SU-DHL-6 (cell line): ENCODE data around the gene EDA.

ENCODE experiments used
- H2AFZ ChIP-seq: fragments of 200-600 bp; sonication (generic); 2 replicates; pipeline ENCODE4 v1.6.1; 2014; ENCODE audit warnings: low read depth, mild to moderate bottlenecking, moderate library complexity, mixed read lengths, antibody characterized with exemption, low read length; ENCODE audit not compliant: severe bottlenecking
- H3F3A ChIP-seq: fragments of 200-600 bp; shearing (Covaris generic); 2 replicates; pipeline ENCODE4 v1.6.0; 2016; ENCODE audit warnings: antibody characterized with exemption, mild to moderate bottlenecking; ENCODE audit not compliant: insufficient read depth
- H3K27ac ChIP-seq: fragments of 200-600 bp; sonication (generic); 2 replicates; pipeline ENCODE4 v1.5.1; 2016; ENCODE audit warnings: low read depth, mild to moderate bottlenecking, low read length, moderate library complexity, mixed read lengths
- H3K27me3 ChIP-seq: fragments of 200-600 bp; sonication (generic), shearing (Covaris generic); 2 replicates; pipeline ENCODE4 v1.6.0; 2014; ENCODE audit warnings: mild to moderate bottlenecking, low read length
- H3K36me3 ChIP-seq: fragments of 200-600 bp; sonication (generic); 2 replicates; pipeline ENCODE4 v1.6.1; 2014; ENCODE audit warnings: mild to moderate bottlenecking, low read length, mixed read lengths
- H3K4me2 ChIP-seq: fragments of 300-600, 200-600 bp; shearing (Covaris generic), sonication (generic); 2 replicates; pipeline ENCODE4 v1.6.0; 2014; ENCODE audit warnings: low read length, low read depth, mild to moderate bottlenecking; ENCODE audit not compliant: poor library complexity, severe bottlenecking
- H3K4me3 ChIP-seq: fragments of 200-600 bp; sonication (generic); 2 replicates; pipeline ENCODE4 v1.5.1; 2014; ENCODE audit warnings: antibody characterized with exemption, low read length, mild to moderate bottlenecking, mixed read lengths; ENCODE audit not compliant: insufficient read depth, poor library complexity, severe bottlenecking
- H3K79me2 ChIP-seq: fragments of 200-600 bp; sonication (generic); 2 replicates; pipeline ENCODE4 v1.6.1; 2014; ENCODE audit warnings: mild to moderate bottlenecking, low read length, moderate library complexity; ENCODE audit not compliant: insufficient read depth
- H3K9ac ChIP-seq: fragments of 200-600 bp; sonication (generic); 2 replicates; pipeline ENCODE4 v1.7.0; 2014; ENCODE audit warnings: mild to moderate bottlenecking, low read length
- H3K9me2 ChIP-seq: fragments of 200-600 bp; sonication (generic); replicated peaks from 2 replicates; pipeline ENCODE4 v1.6.1; 2014; ENCODE audit warnings: low read length; ENCODE audit not compliant: insufficient read depth
- H3K9me3 ChIP-seq: fragments of 200-600 bp; sonication (generic); 2 replicates; pipeline ENCODE4 v1.6.1; 2014; ENCODE audit warnings: low read length, mixed read lengths; ENCODE audit not compliant: insufficient read depth
- H4K20me1 ChIP-seq: fragments of 200-600 bp; sonication (generic); 2 replicates; pipeline ENCODE4 v1.6.1; 2014; ENCODE audit warnings: low read depth, mild to moderate bottlenecking, antibody characterized with exemption, low read length, moderate library complexity, mixed read lengths
- EZH2phosphoT487 ChIP-seq: fragments of 200-600 bp; sonication (generic), shearing (Covaris generic); conservative IDR thresholded peaks from 2 replicates; pipeline ENCODE4 v1.6.1; 2018; ENCODE audit warnings: mild to moderate bottlenecking, antibody characterized with exemption, low read length, moderate library complexity, mixed read lengths
- TF ChIP-seq, protein P1 (sequence below): fragments of 200-600 bp; sonication (generic); IDR thresholded peaks from one replicate; pipeline ENCODE4 v1.5.1; 2017; ENCODE audit warnings: antibody characterized with exemption, mild to moderate bottlenecking, low read length, moderate library complexity; ENCODE audit not compliant: insufficient read depth, poor library complexity, severe bottlenecking

Gene EDA

GRCh38 chrX:70087857-70088630 is 472.1 kb downstream of the EDA start:
- Histone ChIP-seq H3K36me3 (no peaks in the 10 kb centered on the region), H3K27ac (no peak overlapping the region), H3K27me3 (no peaks in the 10 kb centered on the region), H4K20me1 (no peaks in the 10 kb centered on the region), H3K79me2 (no peaks in the 10 kb centered on the region), H2AFZ (no peak overlapping the region), H3K9ac (no peak overlapping the region), H3K9me2 (no peaks in the 10 kb centered on the region), H3K4me3 (no peak overlapping the region), H3F3A (no peaks in the 10 kb centered on the region), H3K9me3 (no peaks in the 10 kb centered on the region), H3K4me2 (no peak overlapping the region)
- no peak for TF ChIP-seq EZH2phosphoT487
- TF ChIP-seq, protein P1, sequence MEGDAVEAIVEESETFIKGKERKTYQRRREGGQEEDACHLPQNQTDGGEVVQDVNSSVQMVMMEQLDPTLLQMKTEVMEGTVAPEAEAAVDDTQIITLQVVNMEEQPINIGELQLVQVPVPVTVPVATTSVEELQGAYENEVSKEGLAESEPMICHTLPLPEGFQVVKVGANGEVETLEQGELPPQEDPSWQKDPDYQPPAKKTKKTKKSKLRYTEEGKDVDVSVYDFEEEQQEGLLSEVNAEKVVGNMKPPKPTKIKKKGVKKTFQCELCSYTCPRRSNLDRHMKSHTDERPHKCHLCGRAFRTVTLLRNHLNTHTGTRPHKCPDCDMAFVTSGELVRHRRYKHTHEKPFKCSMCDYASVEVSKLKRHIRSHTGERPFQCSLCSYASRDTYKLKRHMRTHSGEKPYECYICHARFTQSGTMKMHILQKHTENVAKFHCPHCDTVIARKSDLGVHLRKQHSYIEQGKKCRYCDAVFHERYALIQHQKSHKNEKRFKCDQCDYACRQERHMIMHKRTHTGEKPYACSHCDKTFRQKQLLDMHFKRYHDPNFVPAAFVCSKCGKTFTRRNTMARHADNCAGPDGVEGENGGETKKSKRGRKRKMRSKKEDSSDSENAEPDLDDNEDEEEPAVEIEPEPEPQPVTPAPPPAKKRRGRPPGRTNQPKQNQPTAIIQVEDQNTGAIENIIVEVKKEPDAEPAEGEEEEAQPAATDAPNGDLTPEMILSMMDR: no peak

DNA sequence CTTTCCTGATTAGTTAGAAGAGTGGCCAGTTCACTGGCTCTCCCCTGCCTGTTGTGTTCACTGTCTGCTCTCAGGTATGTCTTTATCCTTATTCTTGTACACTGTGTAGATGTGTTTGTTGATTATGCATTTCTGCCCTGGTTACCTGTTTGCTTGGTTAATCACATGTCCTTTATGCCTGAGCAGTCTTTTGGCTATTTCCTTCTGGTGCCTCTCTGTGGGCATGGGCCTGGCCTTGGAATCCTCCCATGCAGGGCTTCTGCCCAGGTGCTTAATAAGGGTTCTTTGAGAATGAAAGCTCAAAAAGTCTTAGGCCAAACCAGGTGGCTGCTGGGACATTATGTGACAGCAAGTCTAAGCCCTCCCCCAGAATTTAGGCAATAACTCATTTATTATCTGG is 472.8 kb downstream of the EDA start:
- H3K36me3 ChIP-seq: no peaks in the 10 kb centered on the region
- no peaks in the 10 kb centered on the region for H4K20me1 ChIP-seq
- H3K9ac ChIP-seq: no peak overlapping the region
- H3K27ac ChIP-seq: no peak overlapping the region
- H3K27me3 ChIP-seq: no peaks in the 10 kb centered on the region
- H3K9me3 ChIP-seq: no peaks in the 10 kb centered on the region
- H3K4me2 ChIP-seq: no peak overlapping the region
- TF ChIP-seq, protein P1: no peak
- TF ChIP-seq EZH2phosphoT487: no peak
- H3K4me3 ChIP-seq: no peak overlapping the region
- no peaks in the 10 kb centered on the region for H3K9me2 ChIP-seq
- H3F3A ChIP-seq: no peaks in the 10 kb centered on the region
- no peak overlapping the region for H2AFZ ChIP-seq
- H3K79me2 ChIP-seq: no peaks in the 10 kb centered on the region
